ENCODE data around the gene ALPG. TPM values are rescaled to one million over a fixed set of nuclear protein-coding genes. Genes with fewer than 3 reads are reported as not detected.

The ALPG gene
- total RNA-seq, 1 donor from 2014 or later, result not detected

DNA sequence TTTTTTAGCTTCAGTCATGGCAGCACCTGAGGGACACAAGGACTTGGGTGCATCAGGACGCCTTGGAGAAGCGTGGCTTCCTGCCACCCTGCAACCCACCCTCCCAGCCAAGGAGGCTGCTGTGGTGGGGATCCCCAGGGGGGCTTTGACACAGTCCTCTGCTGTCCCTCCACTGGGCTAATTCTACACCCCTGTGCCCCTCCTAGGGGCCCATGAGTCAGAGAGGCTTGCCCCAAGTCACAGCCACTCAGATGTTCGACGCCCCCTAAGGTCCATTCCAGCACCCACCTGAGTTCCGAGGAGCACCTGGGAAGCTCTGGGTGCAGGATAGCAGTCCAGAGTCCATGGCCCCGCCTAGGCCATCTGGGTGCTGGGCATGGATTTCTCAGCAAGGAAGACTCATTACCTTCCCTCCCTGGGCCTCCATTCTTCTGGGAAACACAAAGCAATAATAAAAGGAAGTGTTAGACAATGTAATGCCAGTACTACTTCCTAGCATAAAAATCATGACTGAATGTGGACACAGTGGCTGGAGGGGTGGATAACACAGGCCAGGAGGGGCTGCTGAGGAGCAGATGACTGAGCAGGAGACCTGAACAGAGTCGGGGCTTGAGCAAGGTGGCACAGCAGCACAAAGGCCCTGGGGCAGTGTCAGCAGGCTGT is 3.7 kb downstream of the ALPG start:
- no peak for DNase-seq (ENCODE audit: low spot score in 2 of 2)
- intact Hi-C loops (cut with DNase I), result no loop called here
- TF ChIP-seq, protein P1, sequence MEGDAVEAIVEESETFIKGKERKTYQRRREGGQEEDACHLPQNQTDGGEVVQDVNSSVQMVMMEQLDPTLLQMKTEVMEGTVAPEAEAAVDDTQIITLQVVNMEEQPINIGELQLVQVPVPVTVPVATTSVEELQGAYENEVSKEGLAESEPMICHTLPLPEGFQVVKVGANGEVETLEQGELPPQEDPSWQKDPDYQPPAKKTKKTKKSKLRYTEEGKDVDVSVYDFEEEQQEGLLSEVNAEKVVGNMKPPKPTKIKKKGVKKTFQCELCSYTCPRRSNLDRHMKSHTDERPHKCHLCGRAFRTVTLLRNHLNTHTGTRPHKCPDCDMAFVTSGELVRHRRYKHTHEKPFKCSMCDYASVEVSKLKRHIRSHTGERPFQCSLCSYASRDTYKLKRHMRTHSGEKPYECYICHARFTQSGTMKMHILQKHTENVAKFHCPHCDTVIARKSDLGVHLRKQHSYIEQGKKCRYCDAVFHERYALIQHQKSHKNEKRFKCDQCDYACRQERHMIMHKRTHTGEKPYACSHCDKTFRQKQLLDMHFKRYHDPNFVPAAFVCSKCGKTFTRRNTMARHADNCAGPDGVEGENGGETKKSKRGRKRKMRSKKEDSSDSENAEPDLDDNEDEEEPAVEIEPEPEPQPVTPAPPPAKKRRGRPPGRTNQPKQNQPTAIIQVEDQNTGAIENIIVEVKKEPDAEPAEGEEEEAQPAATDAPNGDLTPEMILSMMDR (IDR thresholded peaks at IDR 0.05), result no peak
- Histone ChIP-seq H3K4me3 (no peak overlapping the region), H3K36me3 (no peaks in the 10 kb centered on the region), H3K9me3 (no peaks in the 10 kb centered on the region), H3K27ac (no peak overlapping the region), H3K27me3 (no peaks in the 10 kb centered on the region), H3K4me1 (no peaks in the 10 kb centered on the region)

DNA sequence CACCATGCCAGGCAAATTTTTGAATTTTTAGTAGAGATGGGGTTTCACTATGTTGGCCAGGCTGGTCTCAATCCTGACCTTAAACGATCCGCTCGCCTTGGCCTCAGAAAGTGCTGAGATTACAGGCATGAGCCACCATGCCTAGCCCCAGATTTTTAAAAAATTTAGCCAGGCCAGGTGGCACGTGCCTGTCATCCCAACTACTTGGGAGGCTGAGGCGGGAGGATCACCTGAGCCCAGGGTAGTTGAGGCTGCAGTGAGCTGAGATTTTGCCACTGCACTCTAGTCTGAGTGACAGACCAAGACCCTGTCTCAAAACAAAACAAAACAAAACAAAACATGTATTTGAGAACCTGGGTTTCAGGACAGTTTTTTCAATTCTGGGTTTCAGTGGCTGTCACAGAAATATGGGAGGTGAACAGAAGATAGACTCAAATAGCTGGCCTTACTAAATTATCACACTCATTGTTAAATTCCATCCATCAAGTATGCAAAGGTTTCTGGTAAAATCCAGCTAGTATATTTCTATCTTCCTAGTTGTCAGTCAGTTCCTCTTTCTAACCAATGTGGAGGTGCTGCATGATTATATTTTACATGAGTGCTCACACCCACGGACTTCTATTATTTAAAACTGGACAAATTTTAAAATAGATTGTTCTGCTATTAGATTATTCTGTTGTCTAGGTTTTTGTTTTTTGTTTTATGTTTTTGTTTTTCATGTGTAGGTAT is 5.4 kb downstream of the ALPG start:
- no peak overlapping the region for H3K4me3 ChIP-seq
- no peak overlapping the region for H3K27ac ChIP-seq
- H3K9me3 ChIP-seq, result no peaks in the 10 kb centered on the region
- H3K4me1 ChIP-seq, result no peaks in the 10 kb centered on the region
- no peaks in the 10 kb centered on the region for H3K27me3 ChIP-seq
- TF ChIP-seq, protein P1 (IDR thresholded peaks at IDR 0.05), result no peak
- H3K36me3 ChIP-seq, result no peaks in the 10 kb centered on the region
- intact Hi-C loops (cut with DNase I), result no loop called here
- no peak for DNase-seq (ENCODE audit: low spot score in 2 of 2)

DNA sequence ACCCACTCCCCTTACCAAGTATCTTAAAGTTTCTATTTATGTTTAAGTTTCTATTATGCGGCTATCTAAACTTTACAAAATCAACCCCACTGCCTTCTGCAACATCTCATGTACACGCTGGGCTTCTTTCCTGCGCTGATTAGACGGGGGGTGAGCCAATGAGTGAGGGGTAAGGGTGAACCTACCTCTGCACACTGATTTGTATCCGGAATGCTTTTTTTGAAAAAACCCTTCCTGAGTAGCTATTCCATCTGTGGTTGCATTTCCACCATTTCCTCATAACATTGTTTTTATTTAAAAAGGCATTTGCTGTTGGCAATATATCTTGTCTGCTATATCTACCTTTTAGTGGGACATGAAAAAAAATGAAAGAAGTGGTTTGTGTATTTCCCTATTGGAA is 6.3 kb downstream of the ALPG start:
- no peak overlapping the region for H3K4me3 ChIP-seq
- no peaks in the 10 kb centered on the region for H3K36me3 ChIP-seq
- no peak for DNase-seq (ENCODE audit: low spot score in 2 of 2)
- H3K27me3 ChIP-seq, result no peaks in the 10 kb centered on the region
- no peak overlapping the region for H3K27ac ChIP-seq
- H3K4me1 ChIP-seq, result no peaks in the 10 kb centered on the region
- intact Hi-C loops (cut with DNase I), result no loop called here
- no peaks in the 10 kb centered on the region for H3K9me3 ChIP-seq
- TF ChIP-seq, protein P1 (IDR thresholded peaks at IDR 0.05), result no peak

DNA sequence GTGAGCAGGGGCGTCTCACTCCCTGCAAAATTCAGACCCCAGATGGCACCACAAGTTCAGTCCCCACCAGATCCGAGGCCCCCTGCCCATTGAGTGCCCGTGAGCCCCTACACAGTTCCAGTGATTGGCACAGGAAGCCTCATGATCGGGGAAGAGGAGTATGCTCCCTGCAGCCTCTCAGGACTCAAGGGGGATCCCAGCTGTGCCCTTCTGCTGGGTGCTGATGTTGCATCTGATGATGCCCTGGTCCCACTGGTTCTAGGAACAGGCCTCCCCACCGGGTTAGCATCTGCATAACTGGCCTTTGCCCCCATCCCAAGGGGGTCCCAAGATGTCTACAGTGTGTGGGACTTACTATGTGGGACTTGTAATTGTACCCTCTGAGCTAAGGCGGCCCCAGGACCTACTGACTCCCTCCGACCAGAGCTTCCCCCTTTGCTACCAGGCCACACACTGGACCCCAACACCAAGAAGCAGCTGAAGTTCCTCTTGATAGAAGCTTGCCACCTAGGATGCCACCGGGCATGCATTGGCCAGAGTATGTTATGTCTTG is 8.6 kb downstream of the ALPG start:
- Histone ChIP-seq H3K4me3 (no peak overlapping the region), H3K4me1 (no peaks in the 10 kb centered on the region), H3K36me3 (no peaks in the 10 kb centered on the region), H3K27me3 (peaks cover 13% of the 10 kb centered on the region), H3K9me3 (no peaks in the 10 kb centered on the region), H3K27ac (no peak overlapping the region)
- DNase-seq (ENCODE audit: low spot score in 2 of 2), result no peak
- intact Hi-C loops (cut with DNase I), result no loop called here
- TF ChIP-seq, protein P1 (IDR thresholded peaks at IDR 0.05), result no peak

DNA sequence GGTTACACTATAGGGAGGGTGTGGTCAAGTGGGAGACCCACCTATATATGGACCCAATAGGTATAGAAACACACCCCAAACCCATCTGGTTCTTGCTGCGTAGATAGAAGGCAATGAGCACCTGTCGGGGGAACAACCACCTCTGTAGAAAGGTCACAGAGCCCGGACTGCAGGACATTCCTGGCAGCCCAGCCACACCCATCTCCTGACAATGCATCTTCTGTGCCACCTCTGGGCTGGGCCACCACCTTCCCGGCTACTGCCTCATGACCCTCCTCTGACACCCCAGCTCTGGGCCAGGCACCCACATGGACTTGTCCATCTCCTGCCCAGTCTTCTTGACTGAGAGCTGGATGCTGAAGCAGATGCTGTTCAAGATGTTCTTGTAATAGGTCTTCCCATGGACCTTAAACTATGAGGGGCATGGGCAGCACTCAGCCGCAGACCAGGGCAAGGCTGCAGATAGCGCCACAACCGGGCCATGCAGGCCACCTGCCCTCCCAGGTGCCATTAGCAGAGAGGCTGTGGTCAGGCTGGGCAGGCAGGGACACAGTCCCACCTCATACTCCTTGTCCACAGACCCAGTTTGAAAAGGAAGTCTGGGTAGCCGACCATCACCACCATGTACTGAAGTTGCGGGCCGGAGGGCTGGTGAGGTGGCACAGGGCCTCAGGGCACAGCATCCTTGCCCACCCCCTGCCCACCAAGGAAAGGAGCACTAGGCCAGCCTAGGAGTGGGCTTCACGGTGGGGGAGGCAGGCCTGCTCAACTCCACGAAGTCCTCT is 9.3 kb downstream of the ALPG start:
- Histone ChIP-seq H3K4me1 (peaks cover 0 to 3% of the 10 kb centered on the region in 2 donors), H3K27me3 (peaks cover 13% of the 10 kb centered on the region), H3K4me3 (no peak overlapping the region), H3K36me3 (no peaks in the 10 kb centered on the region), H3K9me3 (no peaks in the 10 kb centered on the region), H3K27ac (no peak overlapping the region)
- DNase-seq (ENCODE audit: low spot score in 2 of 2), result no peak
- TF ChIP-seq, protein P1 (IDR thresholded peaks at IDR 0.05), result no peak
- intact Hi-C loops (cut with DNase I), result no loop called here

Data from ascending aorta (tissue), 2 donors.